Neural cell (in vitro differentiated cells): ENCODE data around the gene GGT5. TPM values are rescaled to one million over a fixed set of nuclear protein-coding genes. Genes with fewer than 3 reads are reported as not detected.
"Not testable (repeated sequence)": the region's sequence is repeated elsewhere in the genome, so short reads cannot be mapped to it uniquely, and the experiment has no call there.

Source experiments
- H2AFZ ChIP-seq: fragments of 200-600, 300-800 bp; sonication (generic), shearing (Covaris generic); 2 replicates; pipeline ENCODE4 v1.6.0; 2014; ENCODE audit warnings: low read depth, mild to moderate bottlenecking, antibody characterized with exemption, low read length, moderate library complexity
- H3F3A ChIP-seq: fragments of 200-600 bp; shearing (Covaris generic); 2 replicates; pipeline ENCODE4 v1.6.1; 2016; ENCODE audit warnings: mild to moderate bottlenecking, moderate library complexity, mixed read lengths, antibody characterized with exemption, low read length; ENCODE audit not compliant: insufficient read depth, poor library complexity, severe bottlenecking
- H3K27ac ChIP-seq: fragments of 200-600, 300-800 bp; sonication (generic), shearing (Covaris generic); 2 replicates; pipeline ENCODE4 v1.5.1; 2014; ENCODE audit warnings: mild to moderate bottlenecking, low read length, moderate library complexity
- H3K27me3 ChIP-seq: fragments of 300-800, 200-600 bp; sonication (generic), shearing (Covaris generic); 2 replicates; pipeline ENCODE4 v1.6.0; 2014; ENCODE audit warnings: mild to moderate bottlenecking, low read depth, low read length, moderate library complexity; ENCODE audit not compliant: insufficient read depth
- H3K36me3 ChIP-seq: fragments of 300-800, 200-600 bp; sonication (generic), shearing (Covaris generic); 2 replicates; pipeline ENCODE4 v1.5.1; 2014; ENCODE audit warnings: mild to moderate bottlenecking, antibody characterized with exemption, low read length, moderate library complexity; ENCODE audit not compliant: insufficient read depth
- H3K4me2 ChIP-seq: fragments of 300-800, 200-600 bp; sonication (generic), shearing (Covaris generic); 2 replicates; pipeline ENCODE4 v1.6.0; 2014; ENCODE audit warnings: mild to moderate bottlenecking, low read length
- H3K4me3 ChIP-seq: fragments of 300-800, 200-600 bp; sonication (generic), shearing (Covaris generic); 2 replicates; pipeline ENCODE4 v1.5.1; 2014; ENCODE audit warnings: mild to moderate bottlenecking, low read length, moderate library complexity
- H3K79me2 ChIP-seq: fragments of 200-600 bp; shearing (Covaris generic); replicated peaks from 2 replicates; pipeline ENCODE4 v1.6.0; 2014; ENCODE audit warnings: mild to moderate bottlenecking, low read length, moderate library complexity; ENCODE audit not compliant: insufficient read depth
- H3K9ac ChIP-seq: fragments of 300-800, 200-600 bp; sonication (generic), shearing (Covaris generic); 2 replicates; pipeline ENCODE4 v1.6.1; 2016; ENCODE audit warnings: mild to moderate bottlenecking, low read length, mixed read lengths
- H3K9me2 ChIP-seq: fragments of 200-600 bp; shearing (Covaris generic); 2 replicates; pipeline ENCODE4 v1.6.1; 2016; ENCODE audit warnings: mild to moderate bottlenecking, low read length, mixed read lengths; ENCODE audit not compliant: insufficient read depth
- H3K9me3 ChIP-seq: fragments of 200-600, 300-800 bp; sonication (generic), shearing (Covaris generic); 2 replicates; pipeline ENCODE4 v1.6.1; 2016; ENCODE audit warnings: mild to moderate bottlenecking, mixed run types, low read length, moderate library complexity, mixed read lengths
- H4K20me1 ChIP-seq: fragments of 200-600 bp; shearing (Covaris generic); 2 replicates; pipeline ENCODE4 v1.6.1; 2016; ENCODE audit warnings: mild to moderate bottlenecking, mixed run types; ENCODE audit not compliant: insufficient read depth
- MXI1 ChIP-seq: fragments of 450-650 bp; conservative IDR thresholded peaks from 2 replicates; pipeline ENCODE4 v1.6.1; 2014; ENCODE audit warnings: antibody characterized with exemption, mild to moderate bottlenecking; ENCODE audit not compliant: poor library complexity, severe bottlenecking
- RAD21 ChIP-seq: fragments of 450-650 bp; conservative IDR thresholded peaks from 2 replicates; pipeline ENCODE4 v1.6.1; 2014; ENCODE audit warnings: antibody characterized with exemption, mild to moderate bottlenecking, moderate library complexity
- SMC3 ChIP-seq: fragments of 450-650 bp; conservative IDR thresholded peaks from 2 replicates; pipeline ENCODE4 v1.6.1; 2014; ENCODE audit warnings: antibody characterized with exemption, mild to moderate bottlenecking, moderate library complexity; ENCODE audit not compliant: poor library complexity
- polyA plus RNA-seq: library from polyadenylated mRNA; depleted of rRNA; stranded (reverse); fragments of >200 nt; gene quantifications from 2 replicates; pipeline ENCODE4 v1.2.3, GENCODE V29; 2014
- TF ChIP-seq, protein P1 (sequence below): fragments of 450-650 bp; IDR thresholded peaks from 2 replicates; pipeline ENCODE4 v1.5.1; 2014; ENCODE audit warnings: antibody characterized with exemption, mild to moderate bottlenecking, moderate library complexity; ENCODE audit not compliant: poor library complexity, severe bottlenecking
- TF ChIP-seq, protein P2 (sequence below): IDR thresholded peaks from 2 replicates; pipeline ENCODE4 v1.6.1; 2012; ENCODE audit warnings: borderline replicate concordance

Gene GGT5
- polyA plus RNA-seq, 1 donor from 2014 or later, result 0.12 TPM

DNA sequence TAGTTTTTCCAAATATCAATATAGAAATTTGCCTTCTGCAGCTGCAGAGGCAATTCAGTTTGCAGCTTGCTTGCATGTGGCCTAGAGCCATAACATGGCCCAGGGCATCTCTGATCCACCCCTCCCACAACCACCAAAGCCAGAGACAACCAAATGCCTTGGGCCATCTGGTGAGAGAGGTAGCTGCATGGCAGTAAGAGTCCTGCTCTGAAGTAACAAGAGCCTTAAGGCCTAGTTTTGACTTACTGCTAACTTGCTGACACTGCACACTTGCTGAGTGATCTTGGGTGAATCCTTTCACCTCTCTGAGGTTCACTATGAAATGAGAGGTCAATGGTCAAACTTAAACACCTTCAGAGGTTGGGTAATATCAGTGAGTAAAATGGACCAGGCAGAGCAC, 20.9 kb upstream of the GGT5 start:
- Histone ChIP-seq H3K79me2 (no peaks in the 10 kb centered on the region), H3K27me3 (no peaks in the 10 kb centered on the region), H3K9ac (no peak overlapping the region), H3K36me3 (no peaks in the 10 kb centered on the region), H3K4me3 (no peak overlapping the region), H3K9me3 (no peaks in the 10 kb centered on the region), H2AFZ (no peak overlapping the region), H3K4me2 (no peak overlapping the region), H3K27ac (no peak overlapping the region), H4K20me1 (no peaks in the 10 kb centered on the region), H3F3A (no peaks in the 10 kb centered on the region), H3K9me2 (no peaks in the 10 kb centered on the region)
- TF ChIP-seq SMC3 (no peak), MXI1 (no peak), RAD21 (no peak)
- TF ChIP-seq, protein P1, sequence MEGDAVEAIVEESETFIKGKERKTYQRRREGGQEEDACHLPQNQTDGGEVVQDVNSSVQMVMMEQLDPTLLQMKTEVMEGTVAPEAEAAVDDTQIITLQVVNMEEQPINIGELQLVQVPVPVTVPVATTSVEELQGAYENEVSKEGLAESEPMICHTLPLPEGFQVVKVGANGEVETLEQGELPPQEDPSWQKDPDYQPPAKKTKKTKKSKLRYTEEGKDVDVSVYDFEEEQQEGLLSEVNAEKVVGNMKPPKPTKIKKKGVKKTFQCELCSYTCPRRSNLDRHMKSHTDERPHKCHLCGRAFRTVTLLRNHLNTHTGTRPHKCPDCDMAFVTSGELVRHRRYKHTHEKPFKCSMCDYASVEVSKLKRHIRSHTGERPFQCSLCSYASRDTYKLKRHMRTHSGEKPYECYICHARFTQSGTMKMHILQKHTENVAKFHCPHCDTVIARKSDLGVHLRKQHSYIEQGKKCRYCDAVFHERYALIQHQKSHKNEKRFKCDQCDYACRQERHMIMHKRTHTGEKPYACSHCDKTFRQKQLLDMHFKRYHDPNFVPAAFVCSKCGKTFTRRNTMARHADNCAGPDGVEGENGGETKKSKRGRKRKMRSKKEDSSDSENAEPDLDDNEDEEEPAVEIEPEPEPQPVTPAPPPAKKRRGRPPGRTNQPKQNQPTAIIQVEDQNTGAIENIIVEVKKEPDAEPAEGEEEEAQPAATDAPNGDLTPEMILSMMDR, result no peak
- TF ChIP-seq, protein P2, sequence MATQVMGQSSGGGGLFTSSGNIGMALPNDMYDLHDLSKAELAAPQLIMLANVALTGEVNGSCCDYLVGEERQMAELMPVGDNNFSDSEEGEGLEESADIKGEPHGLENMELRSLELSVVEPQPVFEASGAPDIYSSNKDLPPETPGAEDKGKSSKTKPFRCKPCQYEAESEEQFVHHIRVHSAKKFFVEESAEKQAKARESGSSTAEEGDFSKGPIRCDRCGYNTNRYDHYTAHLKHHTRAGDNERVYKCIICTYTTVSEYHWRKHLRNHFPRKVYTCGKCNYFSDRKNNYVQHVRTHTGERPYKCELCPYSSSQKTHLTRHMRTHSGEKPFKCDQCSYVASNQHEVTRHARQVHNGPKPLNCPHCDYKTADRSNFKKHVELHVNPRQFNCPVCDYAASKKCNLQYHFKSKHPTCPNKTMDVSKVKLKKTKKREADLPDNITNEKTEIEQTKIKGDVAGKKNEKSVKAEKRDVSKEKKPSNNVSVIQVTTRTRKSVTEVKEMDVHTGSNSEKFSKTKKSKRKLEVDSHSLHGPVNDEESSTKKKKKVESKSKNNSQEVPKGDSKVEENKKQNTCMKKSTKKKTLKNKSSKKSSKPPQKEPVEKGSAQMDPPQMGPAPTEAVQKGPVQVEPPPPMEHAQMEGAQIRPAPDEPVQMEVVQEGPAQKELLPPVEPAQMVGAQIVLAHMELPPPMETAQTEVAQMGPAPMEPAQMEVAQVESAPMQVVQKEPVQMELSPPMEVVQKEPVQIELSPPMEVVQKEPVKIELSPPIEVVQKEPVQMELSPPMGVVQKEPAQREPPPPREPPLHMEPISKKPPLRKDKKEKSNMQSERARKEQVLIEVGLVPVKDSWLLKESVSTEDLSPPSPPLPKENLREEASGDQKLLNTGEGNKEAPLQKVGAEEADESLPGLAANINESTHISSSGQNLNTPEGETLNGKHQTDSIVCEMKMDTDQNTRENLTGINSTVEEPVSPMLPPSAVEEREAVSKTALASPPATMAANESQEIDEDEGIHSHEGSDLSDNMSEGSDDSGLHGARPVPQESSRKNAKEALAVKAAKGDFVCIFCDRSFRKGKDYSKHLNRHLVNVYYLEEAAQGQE, result no peak

DNA sequence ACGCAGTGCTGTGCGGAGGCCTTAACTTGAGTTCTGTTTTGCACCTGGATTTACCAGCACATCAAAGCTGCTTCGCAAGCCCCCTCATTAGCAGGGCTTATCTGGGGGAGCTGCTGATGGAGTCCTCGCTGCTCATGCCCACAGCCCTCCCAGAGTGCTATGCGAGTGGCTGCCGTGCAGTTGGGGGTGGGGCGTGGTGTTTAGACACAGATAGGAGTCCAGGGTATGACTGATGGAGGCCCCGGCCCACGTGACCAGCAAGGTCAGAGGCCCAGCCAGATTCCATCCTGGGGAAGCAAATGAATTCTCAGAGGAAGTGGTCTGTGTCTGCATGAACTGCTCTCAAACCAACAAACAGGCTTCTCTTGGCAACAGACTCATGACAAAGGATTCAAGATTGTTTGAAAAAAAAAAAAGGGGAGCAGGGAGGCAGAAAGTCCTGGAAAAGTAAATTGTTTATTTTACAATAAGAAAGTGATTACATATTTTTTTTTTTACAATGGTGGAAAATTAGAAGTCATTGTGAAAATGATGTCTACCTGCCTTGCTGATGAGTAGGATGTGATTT, 19.5 kb upstream of the GGT5 start:
- H2AFZ ChIP-seq, H3K27ac ChIP-seq, H3K9me2 ChIP-seq, H4K20me1 ChIP-seq, H3K9me3 ChIP-seq, H3K36me3 ChIP-seq, H3K4me3 ChIP-seq, H3F3A ChIP-seq, H3K27me3 ChIP-seq, H3K4me2 ChIP-seq, H3K9ac ChIP-seq, H3K79me2 ChIP-seq: not testable (repeated sequence)

DNA sequence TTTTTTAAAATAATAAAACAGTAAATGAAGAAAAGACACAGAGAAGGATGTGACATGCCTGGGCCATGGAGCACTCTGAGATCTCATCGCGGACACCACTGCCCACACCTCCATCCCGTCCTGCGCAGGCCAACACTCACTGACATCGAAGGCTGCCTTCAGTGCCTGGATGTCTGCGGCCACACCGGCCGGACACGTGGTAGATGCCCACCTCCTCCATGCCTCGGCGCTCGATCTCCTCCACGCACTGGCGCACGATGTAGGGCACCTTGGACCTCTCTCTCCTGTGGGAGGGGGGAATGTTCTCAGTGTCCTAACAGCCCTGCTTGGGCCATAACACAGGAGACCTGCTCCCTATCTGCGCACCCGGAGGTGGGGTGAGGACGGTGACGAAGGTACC, 18.6 kb upstream of the GGT5 start:
- H3K36me3 ChIP-seq, H3K9me3 ChIP-seq, H3K9me2 ChIP-seq, H3K27ac ChIP-seq, H3K4me2 ChIP-seq, H3K79me2 ChIP-seq, H4K20me1 ChIP-seq, H3K4me3 ChIP-seq, H3K27me3 ChIP-seq, H3F3A ChIP-seq, H2AFZ ChIP-seq, H3K9ac ChIP-seq: not testable (repeated sequence)

DNA sequence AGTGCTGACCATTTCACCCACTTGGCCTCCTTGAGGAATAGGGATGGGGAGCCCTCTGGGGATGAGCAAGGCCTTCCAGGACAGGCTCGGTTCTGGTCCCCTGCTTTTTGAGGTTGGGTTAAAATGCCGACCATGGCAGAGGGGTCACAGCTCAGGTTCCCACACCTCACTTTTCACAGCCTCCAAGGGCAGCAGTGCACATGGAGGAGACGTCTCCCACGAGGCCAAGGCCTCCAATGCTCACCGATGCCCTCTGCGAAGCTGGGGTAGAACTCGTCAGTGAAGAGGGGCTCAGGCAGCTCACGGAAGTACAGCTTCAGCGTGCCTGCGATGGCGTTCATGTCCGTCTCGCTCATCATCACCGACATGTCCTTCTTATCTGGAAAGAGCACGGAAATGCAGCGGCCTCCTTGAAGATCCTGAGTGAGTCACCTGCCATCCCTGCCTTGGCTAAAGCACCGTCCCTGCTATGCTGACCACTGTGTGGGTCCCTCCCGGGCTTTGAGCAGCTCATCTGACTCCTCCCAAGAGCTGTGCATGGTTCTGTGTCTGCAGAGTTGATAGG, 17.4 kb upstream of the GGT5 start:
- not testable (repeated sequence) for H3K27ac ChIP-seq, H3K9me3 ChIP-seq, H3K9ac ChIP-seq, H3F3A ChIP-seq, H3K79me2 ChIP-seq, H3K4me3 ChIP-seq, H3K27me3 ChIP-seq, H3K4me2 ChIP-seq, H4K20me1 ChIP-seq, H3K36me3 ChIP-seq, H3K9me2 ChIP-seq, H2AFZ ChIP-seq
